K562 (cell line): ENCODE data around the gene WBP1. TPM values are rescaled to one million over a fixed set of nuclear protein-coding genes. Genes with fewer than 3 reads are reported as not detected.

ENCODE experiments used
- ATAC-seq: fragments of 200-7000 bp; cut with Tn5 transposase; 3 replicates; pipeline ENCODE4 v1.9.1; 2020; ENCODE audit warnings: moderate library complexity
- BruUV-seq: library from RNA; stranded (reverse); fragments of 400-500 nt; replicated peaks from 2 replicates; lab custom pipeline; 2021; lab: Mats Ljungman, UMichigan
- CTCF ChIA-PET: fragments of 300-600 bp; formaldehyde crosslinking; extraction: SDS; loops from one replicate; lab custom pipeline; 2021; ENCODE audit warnings: low intra/inter-chr PET ratio; lab: Yijun Ruan, JAX
- POLR2A ChIA-PET: fragments of 300-600, 350-650 bp; sonication (Branson Sonifier 250); formaldehyde crosslinking; extraction: SDS; loops from one replicate; lab custom pipeline; 2021; ENCODE audit warnings: antibody characterized with exemption, inconsistent platforms; lab: Yijun Ruan, JAX
- DNase-seq, 4 experiments: peaks; one replicate each; pipeline versions ENCODE4 v3.0.0 to v3.0.0-alpha.2; 2011 to 2018; ENCODE audit warnings: low spot score in 3 of 4, mixed read lengths in 3 of 4; ENCODE audit errors: extremely low read depth in 1 of 4
- FAIRE-seq: peaks from 2 replicates; lab custom pipeline; 2011; peaks lifted over from hg19 to GRCh38; lab: Jason Lieb, UNC
- H2AFZ ChIP-seq: 2 replicates; pipeline ENCODE4 v1.6.0; 2011; ENCODE audit warnings: low read depth, low read length, control low read depth, inconsistent platforms
- H3K27ac ChIP-seq: fragments of 200-600 bp; 3 replicates; pipeline ENCODE4 v1.8.0; 2011; ENCODE audit warnings: low read depth, mild to moderate bottlenecking, control low read depth, inconsistent platforms, low read length, moderate library complexity, mixed read lengths; ENCODE audit errors: extremely low read depth
- H3K27me3 ChIP-seq, 2 experiments: fragments of 300-600 bp in 1 of 2; 2 replicates in 1 of 2; 3 replicates in 1 of 2; pipeline versions ENCODE4 v1.6.0 to v1.8.0; 2011; ENCODE audit warnings: inconsistent platforms in 2 of 2, low read length in 2 of 2, mild to moderate bottlenecking in 1 of 2, mixed read lengths in 1 of 2, moderate library complexity in 1 of 2; ENCODE audit not compliant: control insufficient read depth in 2 of 2, insufficient read depth in 2 of 2
- H3K36me3 ChIP-seq: fragments of 300-600 bp; 3 replicates; pipeline ENCODE4 v1.8.0; 2011; ENCODE audit warnings: mild to moderate bottlenecking, low read length, inconsistent platforms; ENCODE audit not compliant: control insufficient read depth, insufficient read depth
- H3K4me1 ChIP-seq, 2 experiments: fragments of 200-600 bp in 1 of 2; replicated peaks in 1 of 2; 2 replicates in 1 of 2; 3 replicates in 1 of 2; pipeline versions ENCODE4 v1.5.1 to v1.8.0; 2011; ENCODE audit warnings: inconsistent platforms in 2 of 2, low read length in 2 of 2, mild to moderate bottlenecking in 1 of 2, mixed read lengths in 1 of 2, moderate library complexity in 1 of 2; ENCODE audit not compliant: control insufficient read depth in 2 of 2, insufficient read depth in 2 of 2
- H3K4me2 ChIP-seq: 2 replicates; pipeline ENCODE4 v1.6.1; 2011; ENCODE audit warnings: low read length, control low read depth, inconsistent platforms, mixed read lengths; ENCODE audit not compliant: insufficient read depth
- H3K4me3 ChIP-seq: fragments of 200-600 bp; sonication (generic), shearing (Covaris generic); 2 replicates; pipeline ENCODE4 v1.5.1; 2016; ENCODE audit warnings: control low read depth, inconsistent platforms
- H3K79me2 ChIP-seq: fragments of 200-600 bp; 3 replicates; pipeline ENCODE4 v1.8.0; 2011; ENCODE audit warnings: low read length, inconsistent platforms; ENCODE audit not compliant: control insufficient read depth, insufficient read depth
- H3K9ac ChIP-seq, 2 experiments: 2 replicates each; pipeline versions ENCODE4 v1.6.0 to v1.6.1; 2011; ENCODE audit warnings: low read depth in 2 of 2, low read length in 2 of 2, control low read depth in 1 of 2, inconsistent platforms in 1 of 2, mild to moderate bottlenecking in 1 of 2, mixed read lengths in 1 of 2; ENCODE audit not compliant: insufficient read depth in 1 of 2
- H3K9me1 ChIP-seq: one replicate; pipeline ENCODE4 v1.6.0; 2011; ENCODE audit warnings: inconsistent platforms, mild to moderate bottlenecking, low read length, moderate library complexity; ENCODE audit not compliant: control insufficient read depth, insufficient read depth
- H3K9me3 ChIP-seq: replicated peaks from 2 replicates; pipeline ENCODE4 v1.5.1; 2011; ENCODE audit warnings: low read depth, low read length, inconsistent platforms; ENCODE audit not compliant: control insufficient read depth, insufficient read depth
- H4K20me1 ChIP-seq: replicated peaks from 2 replicates; pipeline ENCODE4 v1.6.1; 2011; ENCODE audit warnings: low read length, inconsistent platforms, mixed read lengths; ENCODE audit not compliant: control insufficient read depth, insufficient read depth
- CBFA2T2 ChIP-seq: fragments of 450-650 bp; conservative IDR thresholded peaks from 2 replicates; pipeline ENCODE4 v1.6.1; 2017; ENCODE audit warnings: mild to moderate bottlenecking
- HNRNPLL ChIP-seq: fragments of 200-400 bp; formaldehyde crosslinking; IDR thresholded peaks from 2 replicates; pipeline ENCODE4 v1.6.1; 2017; ENCODE audit warnings: low read length, low read depth, mild to moderate bottlenecking; ENCODE audit not compliant: poor library complexity, severe bottlenecking
- NR2C2 ChIP-seq, 2 experiments: fragments of 200-800 bp in 1 of 2; sonication (Bioruptor generic) in 1 of 2; sonication (generic) in 1 of 2; formaldehyde crosslinking in 1 of 2; IDR thresholded peaks; 2 replicates each; pipeline versions ENCODE4 v1.6.1 to v1.8.0; 2016 to 2022; ENCODE audit warnings: mild to moderate bottlenecking in 1 of 2, missing compliant biosample characterization in 1 of 2, missing genetic modification characterization in 1 of 2, missing genetic modification reagents in 1 of 2
- RBM15 ChIP-seq: fragments of 200-400 bp; formaldehyde crosslinking; IDR thresholded peaks from 2 replicates; pipeline ENCODE4 v1.6.1; 2018; ENCODE audit warnings: mild to moderate bottlenecking, low read length, moderate library complexity; ENCODE audit not compliant: insufficient read depth
- WGBS: fragments of 100-300 bp; shearing (Covaris generic); methylation state at CpG from one replicate; pipeline ENCODE4 v1.1.6; 2016; ENCODE audit warnings: low coverage, mixed read lengths; ENCODE audit not compliant: insufficient coverage; ENCODE audit errors: missing lambda C conversion rate; 5-methylcytosine and 5-hydroxymethylcytosine counted together
- in situ Hi-C: fragments of 300-500 bp; cut with MboI; formaldehyde crosslinking; loops from 4 replicates; pipeline ENCODE4 v1.15.0; 2018; ENCODE audit warnings: inconsistent platforms, mixed read lengths
- intact Hi-C: fragments of 100-400 bp; cut with micrococcal nuclease; formaldehyde crosslinking; loops from 2 replicates; pipeline ENCODE4 v1.14.2; 2022
- polyA plus RNA-seq, 8 experiments: library from polyadenylated mRNA; depleted of rRNA in 4 of 8; stranded (reverse) in 5 of 8; unstranded in 3 of 8; fragments of >200 nt; fragmentation: Nextera tagmentation in 2 of 8; fragmentation: Illumina TruSeq in 1 of 8; extraction: Ambion mirVana in 2 of 8; extraction: Trizol in 1 of 8; gene quantifications; 2 replicates each; pipeline versions ENCODE4 v1.2.1 to v1.2.3, GENCODE V29; 2011 to 2014; ENCODE audit warnings: inconsistent platforms in 1 of 8, missing spikeins in 1 of 8
- total RNA-seq, 7 experiments: library from RNA; depleted of rRNA in 6 of 7; stranded (reverse); fragments of >200 nt in 6 of 7; fragmentation: Illumina TruSeq in 2 of 7; extraction: Trizol in 2 of 7; gene quantifications; 2 replicates each; pipeline versions ENCODE4 v1.2.1 to v1.2.3, GENCODE V29; 2011 to 2021; ENCODE audit warnings: low replicate concordance in 1 of 7

Gene WBP1
- total and polyA plus RNA-seq, 9 of the 15 experiments (the other 6 are each of a cell fraction or from before 2014, with no cell fraction given) = 1.9 to 27.7 (median 14.2) TPM

DNA sequence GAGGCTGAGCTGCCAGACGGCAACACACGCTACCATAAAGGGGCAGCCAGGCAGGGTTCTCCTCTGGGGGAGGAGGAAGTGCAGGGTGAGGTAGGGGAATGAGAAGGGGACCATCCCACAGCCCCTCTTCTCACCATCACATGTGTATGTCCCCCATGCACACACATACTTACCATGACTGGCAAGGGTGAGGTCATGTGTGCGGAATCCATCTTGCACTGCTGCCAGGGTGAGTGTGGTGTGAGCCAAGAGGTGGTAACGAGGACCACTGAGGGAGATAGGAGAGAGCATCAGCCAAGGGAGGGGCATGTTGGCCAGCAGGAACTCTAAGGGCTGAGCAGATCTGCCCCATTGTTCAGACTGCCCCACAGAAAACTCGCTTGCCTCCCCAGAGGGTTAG lies 29.6 kb upstream of the WBP1 start:
- no TSS peak for BruUV-seq
- Histone ChIP-seq H3K9me1 (no peaks in the 10 kb centered on the region), H3K4me3 (no peak overlapping the region), H3K4me1 (peaks cover 0 to 16% of the 10 kb centered on the region in 2 experiments; a peak in 1 of 5 replicates), H3K36me3 (no peaks in the 10 kb centered on the region), H3K9ac (no peak overlapping the region), H4K20me1 (no peaks in the 10 kb centered on the region), H2AFZ (no peak overlapping the region), H3K9me3 (no peaks in the 10 kb centered on the region), H3K27me3 (no peaks in the 10 kb centered on the region), H3K79me2 (no peaks in the 10 kb centered on the region), H3K27ac (no peak overlapping the region), H3K4me2 (no peak overlapping the region)
- TF ChIP-seq HNRNPLL (no peak), RBM15 (no peak), NR2C2 (CRISPR knock-in tag; IDR thresholded peaks at IDR 0.05) (no peak), NR2C2 (tag; IDR thresholded peaks at IDR 0.05) (no peak), CBFA2T2 (no peak)
- WGBS = 39% methylated on average over 4 of the region's 5 CpGs
- intact Hi-C loops = no loop called here
- ChIA-PET POLR2A (interaction anchor here (0.7 to 1.7 kb wide), 3 partner anchors 12 to 30 kb away, joined by 3 to 7 read pairs (median 4); partner anchors contain the start of gene WBP1), CTCF (no interaction called here)
- FAIRE-seq = no peak
- no peak for DNase-seq
- no peak for ATAC-seq
- in situ Hi-C loops = no loop called here
